Brain pericyte (primary cell): ENCODE measurements around the gene SYNRG.
"Not testable (repeated sequence)": the region's sequence is repeated elsewhere in the genome, so short reads cannot be mapped to it uniquely, and the experiment has no call there.

Source experiments
- DNase-seq: peaks from one replicate; pipeline ENCODE4 v3.0.0-alpha.2; 2012; ENCODE audit warnings: low read depth, low spot score

Gene SYNRG

DNA sequence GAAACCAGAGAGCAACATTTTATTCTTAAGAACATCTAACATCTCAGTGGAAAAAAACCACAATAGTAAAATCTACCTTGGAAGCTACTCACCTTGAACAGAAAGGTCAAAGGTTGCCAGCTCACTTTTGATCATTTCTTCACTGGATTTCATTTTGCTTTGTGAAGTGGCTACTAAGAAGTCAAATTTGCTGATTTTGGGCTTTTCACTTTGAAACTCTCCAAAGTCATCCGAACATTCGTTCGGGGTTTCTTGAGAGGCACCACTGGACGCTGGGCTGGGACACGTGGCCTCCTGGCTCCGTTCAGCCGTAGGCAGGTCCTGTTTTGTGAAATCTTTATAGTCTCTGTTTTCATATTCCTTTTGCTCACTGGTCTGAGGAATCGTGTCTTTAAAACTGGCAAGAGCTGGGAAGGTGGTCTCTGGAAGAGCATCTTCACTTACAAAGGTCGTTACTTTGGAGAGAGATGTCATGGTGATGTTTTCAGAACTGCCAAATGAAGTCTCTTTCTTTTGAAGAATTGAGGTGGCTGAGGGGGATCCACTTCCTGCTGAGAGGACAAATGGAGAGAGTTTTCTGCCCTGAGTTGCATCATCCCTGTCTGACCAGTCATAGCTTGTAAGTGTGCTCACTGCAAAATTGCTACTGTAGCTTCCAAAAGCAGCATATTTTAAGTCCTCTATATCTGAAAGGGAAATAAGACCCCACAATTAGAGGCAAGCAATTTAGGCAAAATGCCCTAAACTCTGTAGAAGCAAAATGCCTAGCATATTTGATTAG is 67.1 kb downstream of the SYNRG start:
- DNase-seq, result no peak

GRCh38 chr17:37538981-37539659 is 70.1 kb downstream of the SYNRG start:
- no peak for DNase-seq

DNA sequence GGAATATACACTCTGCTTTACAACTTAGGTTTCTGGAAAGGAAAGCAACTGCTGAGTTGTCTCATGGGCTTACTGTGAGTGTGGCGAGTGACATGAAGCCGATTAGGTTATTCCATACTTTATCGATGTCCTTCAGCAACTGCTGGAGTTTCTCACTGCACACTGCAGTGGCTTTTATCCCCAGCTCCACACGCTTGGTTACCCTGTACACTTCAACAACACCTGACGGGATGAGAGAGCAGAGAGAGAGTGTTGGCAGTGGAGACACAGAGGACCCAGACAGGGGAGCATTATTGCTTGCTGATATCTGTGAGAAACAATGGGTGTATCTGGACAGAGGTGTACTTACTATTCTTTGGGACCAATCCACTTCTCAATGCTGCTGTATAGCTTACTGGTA is 73.3 kb downstream of the SYNRG start:
- no peak for DNase-seq

GRCh38 chr17:37532756-37533155 is 76.5 kb downstream of the SYNRG start:
- DNase-seq, result no peak

GRCh38 chr17:37530420-37530819 is 78.8 kb downstream of the SYNRG start:
- no peak for DNase-seq

DNA sequence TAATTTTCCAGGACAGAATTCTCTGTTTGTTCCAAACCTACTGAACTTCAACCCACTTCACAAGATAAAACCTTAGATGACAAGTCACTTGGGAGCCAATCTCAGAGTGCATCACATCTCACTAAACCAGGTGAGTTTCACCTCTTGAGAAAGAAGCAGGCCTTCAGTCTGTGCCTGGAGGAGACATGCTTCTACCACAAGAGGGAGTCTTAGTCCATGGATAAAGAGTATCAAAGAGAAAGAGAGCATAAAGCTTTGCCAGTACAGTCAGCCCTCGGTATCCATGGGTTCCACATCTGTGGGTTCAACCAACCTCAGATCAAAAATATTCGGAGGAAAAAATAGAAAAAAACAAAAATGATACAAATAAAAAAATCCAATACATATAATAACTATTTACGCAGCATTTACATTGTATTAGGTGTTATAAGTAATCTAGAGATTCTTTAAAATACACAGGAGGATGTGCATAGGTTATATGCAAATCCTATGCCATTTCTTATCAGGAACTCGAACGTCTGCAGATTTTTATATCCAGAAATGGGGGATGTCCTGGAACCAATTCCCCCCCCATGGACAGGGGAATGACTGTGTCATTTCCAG is 81.9 kb downstream of the SYNRG start:
- DNase-seq, result no peak

DNA sequence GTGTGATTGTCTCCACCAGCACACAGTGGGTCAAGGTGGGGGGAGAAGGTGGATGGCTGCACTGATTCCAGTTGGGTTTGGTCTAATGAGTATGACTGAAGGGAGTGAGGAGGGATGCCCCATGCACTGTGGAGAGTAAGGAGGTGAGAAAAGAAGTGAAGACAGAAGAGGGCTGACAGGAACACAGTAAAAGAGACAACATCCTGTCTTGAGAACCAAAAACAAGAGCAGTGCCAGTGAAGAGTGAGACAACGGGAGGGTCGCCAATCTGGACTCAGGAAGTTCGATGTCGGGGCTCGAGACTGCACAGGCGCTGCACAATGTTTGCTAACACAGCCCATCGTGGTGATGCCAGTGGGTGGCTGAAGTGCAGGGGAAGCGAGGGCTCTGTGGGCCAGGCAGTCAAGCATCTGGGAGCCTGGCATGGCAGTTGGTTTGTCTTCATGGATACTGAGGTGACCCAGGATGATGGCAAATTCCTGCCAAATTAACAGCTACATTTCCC is 85.5 kb downstream of the SYNRG start:
- no peak for DNase-seq

DNA sequence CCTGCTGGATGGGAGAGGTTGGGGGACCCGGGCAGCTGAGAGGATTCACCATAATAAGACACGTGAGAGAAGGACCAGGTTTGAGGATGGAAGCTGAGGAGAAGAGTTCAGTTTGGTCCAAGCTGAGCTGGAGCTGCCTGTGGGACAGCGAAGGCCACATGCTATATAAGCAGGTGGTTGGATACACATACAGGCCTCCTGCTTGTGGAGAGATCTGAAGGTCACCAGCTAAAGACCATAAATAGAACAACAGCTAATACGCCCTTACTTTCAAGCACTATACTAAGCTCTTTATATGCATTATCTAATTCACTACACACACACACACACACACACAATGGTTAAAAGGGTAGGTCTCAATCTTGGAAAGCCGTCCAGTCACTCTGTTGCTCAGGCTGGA is 87.4 kb downstream of the SYNRG start:
- no peak for DNase-seq

- DNase-seq, result no peak
Observed at GRCh38 chr17:37520174-37520573, 89.0 kb downstream of the SYNRG start.

DNA sequence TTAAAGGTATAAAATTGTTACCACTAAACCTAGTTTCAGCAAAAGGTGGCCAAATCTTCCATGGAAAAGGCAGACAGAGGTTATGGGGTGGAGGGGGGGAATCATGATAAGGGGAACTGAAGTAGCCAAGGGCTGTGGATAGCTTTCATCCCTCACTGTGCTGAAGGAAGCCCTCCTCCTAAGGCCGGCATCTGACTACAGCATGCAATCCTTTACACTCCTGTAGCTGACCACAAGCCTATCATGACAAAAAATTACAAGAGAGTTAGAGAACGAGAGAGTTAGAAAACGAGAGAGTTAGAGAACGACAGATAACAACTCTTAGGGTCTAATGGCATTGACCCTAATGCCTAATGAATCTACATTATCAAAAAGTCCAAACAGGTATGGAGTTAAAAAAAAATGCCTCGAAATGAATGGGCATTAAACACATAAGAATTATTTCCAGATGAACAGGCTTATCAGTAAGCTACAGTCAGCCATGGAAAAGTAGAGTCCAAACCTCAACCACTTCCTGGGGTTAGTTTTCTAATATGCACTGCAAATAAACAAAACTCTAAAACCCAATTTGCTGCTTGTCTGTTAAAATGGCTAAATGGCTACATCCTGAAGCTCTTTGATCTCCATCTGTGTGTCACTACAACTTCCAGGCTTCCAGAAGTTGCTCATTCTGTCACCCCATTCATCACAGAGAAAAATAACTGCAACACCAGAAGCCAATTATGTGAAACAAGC is 89.8 kb downstream of the SYNRG start:
- DNase-seq, result no peak

GRCh38 chr17:37518826-37519225 is 90.4 kb downstream of the SYNRG start:
- DNase-seq, result no peak

GRCh38 chr17:37517881-37518280 is 91.3 kb downstream of the SYNRG start:
- DNase-seq, result no peak

DNA sequence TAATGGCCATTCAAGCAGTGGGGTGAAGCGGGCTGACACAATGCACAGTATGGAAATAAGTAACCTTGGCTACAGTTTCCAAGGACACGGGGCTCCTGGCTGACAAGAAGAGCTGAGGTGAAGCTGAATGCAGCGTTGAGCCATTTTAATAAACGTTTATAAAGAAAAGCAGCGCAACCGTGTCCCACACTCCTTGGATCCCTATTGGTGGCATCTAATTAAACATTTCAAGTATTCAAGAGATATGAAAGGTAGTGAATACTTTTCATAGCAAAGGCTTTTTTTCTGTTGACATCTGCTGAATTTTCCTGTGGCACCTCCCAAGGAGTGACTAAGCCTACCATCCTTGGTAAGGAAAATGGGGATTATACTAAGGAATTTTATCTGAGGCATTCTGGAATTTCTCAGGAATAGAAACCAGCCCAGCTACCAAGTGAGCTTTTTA is 93.1 kb downstream of the SYNRG start:
- DNase-seq, result no peak

DNA sequence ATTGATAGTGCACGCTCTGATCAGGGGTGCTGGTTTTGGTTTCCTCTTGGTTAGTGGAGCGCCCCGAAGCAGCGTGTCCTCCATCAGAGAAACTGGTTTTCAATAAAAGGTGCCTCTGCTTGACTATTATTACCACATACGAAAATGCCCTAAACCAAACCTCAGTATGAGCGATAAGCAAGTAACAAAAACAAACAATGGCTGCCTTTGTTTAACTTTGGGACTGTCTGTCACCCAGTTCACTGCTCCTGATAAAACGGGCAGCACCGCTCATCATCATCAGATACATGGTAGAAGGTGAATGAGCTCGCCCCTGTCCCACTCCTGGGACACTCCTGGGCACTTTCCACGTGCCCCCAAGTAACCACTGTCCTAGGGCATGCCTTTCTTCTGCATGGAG is 95.5 kb downstream of the SYNRG start:
- DNase-seq, result no peak

GRCh38 chr17:37512442-37513068 is 96.7 kb downstream of the SYNRG start:
- DNase-seq, result no peak

- not testable (repeated sequence) for DNase-seq
Observed at GRCh38 chr17:37511642-37512041, 97.6 kb downstream of the SYNRG start.

GRCh38 chr17:37510056-37510455 is 99.2 kb downstream of the SYNRG start:
- no peak for DNase-seq

- DNase-seq, result no peak
Observed at GRCh38 chr17:37507111-37507510, 102.1 kb downstream of the SYNRG start.

DNA sequence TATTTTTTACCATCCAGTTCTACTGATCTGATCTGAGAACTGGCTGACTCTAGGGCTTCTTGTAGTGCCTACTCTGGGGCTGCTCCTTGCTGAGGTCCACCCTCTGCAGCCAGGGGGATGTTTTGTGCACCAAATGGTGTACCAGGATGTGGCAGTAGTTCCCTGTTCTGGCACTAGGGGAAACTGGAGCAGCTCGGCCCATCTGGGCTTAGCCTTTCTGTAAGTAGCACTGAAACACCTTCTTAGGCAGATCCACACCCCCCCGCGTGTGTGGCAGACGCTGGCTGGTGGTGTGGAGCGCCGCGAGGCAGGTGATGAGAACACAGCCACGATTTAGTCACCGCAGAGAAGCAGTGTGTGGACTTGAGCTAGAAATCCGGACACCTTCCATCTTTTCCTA is 102.5 kb downstream of the SYNRG start:
- DNase-seq, result no peak

DNA sequence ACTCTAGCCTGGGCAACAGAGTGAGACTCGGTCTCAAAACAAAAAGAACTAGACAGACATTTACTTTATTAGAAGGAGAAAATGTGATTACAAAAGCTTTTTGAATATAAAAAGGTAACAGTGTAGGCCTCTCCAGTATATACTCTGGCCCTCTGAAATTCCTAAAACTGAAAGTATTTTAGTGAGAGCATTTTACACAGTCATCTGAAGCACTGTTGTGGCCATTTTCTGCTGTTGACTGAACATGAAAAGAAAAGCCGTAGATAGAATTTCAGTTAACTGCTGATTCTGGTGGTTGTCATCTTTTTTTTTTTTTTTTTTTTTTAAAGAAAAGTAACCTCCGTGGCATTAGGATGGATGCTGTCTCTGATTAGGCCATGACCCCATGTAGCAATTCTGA is 103.9 kb downstream of the SYNRG start:
- no peak for DNase-seq

DNA sequence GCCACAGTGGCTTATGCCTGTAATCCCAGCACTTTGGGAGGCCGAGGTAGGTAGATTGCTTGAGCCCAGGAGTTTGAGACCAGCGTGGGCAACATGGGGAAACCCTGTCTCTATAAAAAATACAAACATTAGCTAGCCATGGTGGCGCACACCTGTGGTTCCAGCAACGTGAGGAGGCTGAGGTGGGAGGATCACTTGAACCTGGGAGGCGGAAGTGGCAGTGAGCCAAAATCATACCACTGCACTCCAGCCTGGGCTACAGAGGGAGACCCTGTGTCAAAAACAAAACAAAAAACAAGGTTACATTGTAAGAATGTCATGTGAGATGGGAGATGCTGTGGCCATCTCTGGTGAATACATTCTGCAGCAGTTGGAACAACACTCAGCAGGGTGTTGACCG is 106.1 kb downstream of the SYNRG start:
- no peak for DNase-seq
